ENCODE results near the gene SCMH1.

DNA sequence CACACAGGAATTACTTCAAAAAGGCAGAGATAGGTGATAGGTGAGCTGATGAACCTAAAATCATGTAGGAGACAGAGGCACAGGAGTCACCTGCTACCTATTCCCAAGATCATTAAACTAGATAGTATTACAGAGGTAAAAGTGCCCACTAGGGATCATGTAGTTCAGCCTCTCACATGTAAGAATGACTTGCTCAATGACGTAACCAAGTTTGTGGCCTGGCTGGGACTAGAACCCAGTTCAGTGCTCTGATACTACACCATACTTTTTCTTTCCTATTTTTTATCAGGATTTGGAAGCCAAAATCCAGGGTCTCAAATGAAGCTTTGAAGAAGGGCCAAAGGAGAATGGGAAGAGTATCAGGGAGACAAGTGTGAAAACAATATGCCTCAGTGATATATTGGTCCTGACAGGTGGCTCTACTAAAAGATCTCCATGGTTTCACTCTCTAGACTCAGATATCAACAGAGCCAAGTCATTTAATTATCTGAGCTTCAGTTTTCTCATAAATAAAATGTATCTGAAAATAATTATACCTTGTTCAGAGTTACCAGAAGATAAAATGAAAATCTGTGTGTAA, 133.3 kb downstream of the SCMH1 start:
- no peak for TF ChIP-seq FOS (IDR thresholded peaks at IDR 0.05; ENCODE audit: low read depth, low read length)
- TF ChIP-seq, protein P1, sequence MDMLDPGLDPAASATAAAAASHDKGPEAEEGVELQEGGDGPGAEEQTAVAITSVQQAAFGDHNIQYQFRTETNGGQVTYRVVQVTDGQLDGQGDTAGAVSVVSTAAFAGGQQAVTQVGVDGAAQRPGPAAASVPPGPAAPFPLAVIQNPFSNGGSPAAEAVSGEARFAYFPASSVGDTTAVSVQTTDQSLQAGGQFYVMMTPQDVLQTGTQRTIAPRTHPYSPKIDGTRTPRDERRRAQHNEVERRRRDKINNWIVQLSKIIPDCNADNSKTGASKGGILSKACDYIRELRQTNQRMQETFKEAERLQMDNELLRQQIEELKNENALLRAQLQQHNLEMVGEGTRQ (IDR thresholded peaks at IDR 0.05; ENCODE audit: low read depth, low read length) = no peak
- TF ChIP-seq MAFK (IDR thresholded peaks at IDR 0.05; ENCODE audit: low read depth, low read length) = no peak
- TF ChIP-seq, protein P2, sequence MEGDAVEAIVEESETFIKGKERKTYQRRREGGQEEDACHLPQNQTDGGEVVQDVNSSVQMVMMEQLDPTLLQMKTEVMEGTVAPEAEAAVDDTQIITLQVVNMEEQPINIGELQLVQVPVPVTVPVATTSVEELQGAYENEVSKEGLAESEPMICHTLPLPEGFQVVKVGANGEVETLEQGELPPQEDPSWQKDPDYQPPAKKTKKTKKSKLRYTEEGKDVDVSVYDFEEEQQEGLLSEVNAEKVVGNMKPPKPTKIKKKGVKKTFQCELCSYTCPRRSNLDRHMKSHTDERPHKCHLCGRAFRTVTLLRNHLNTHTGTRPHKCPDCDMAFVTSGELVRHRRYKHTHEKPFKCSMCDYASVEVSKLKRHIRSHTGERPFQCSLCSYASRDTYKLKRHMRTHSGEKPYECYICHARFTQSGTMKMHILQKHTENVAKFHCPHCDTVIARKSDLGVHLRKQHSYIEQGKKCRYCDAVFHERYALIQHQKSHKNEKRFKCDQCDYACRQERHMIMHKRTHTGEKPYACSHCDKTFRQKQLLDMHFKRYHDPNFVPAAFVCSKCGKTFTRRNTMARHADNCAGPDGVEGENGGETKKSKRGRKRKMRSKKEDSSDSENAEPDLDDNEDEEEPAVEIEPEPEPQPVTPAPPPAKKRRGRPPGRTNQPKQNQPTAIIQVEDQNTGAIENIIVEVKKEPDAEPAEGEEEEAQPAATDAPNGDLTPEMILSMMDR (conservative IDR thresholded peaks at IDR 0.05; ENCODE audit: low read depth, low read length) = no peak
- no peak for TF ChIP-seq POLR2A (IDR thresholded peaks at IDR 0.05; ENCODE audit: low read depth, low read length)
- TF ChIP-seq RFX5 (IDR thresholded peaks at IDR 0.05; ENCODE audit: low read depth, low read length) = no peak
- no peak for TF ChIP-seq RAD21 (IDR thresholded peaks at IDR 0.05; ENCODE audit: low read length)
- TF ChIP-seq BHLHE40 (IDR thresholded peaks at IDR 0.05; ENCODE audit: low read depth, low read length) = no peak
- TF ChIP-seq, protein P3, sequence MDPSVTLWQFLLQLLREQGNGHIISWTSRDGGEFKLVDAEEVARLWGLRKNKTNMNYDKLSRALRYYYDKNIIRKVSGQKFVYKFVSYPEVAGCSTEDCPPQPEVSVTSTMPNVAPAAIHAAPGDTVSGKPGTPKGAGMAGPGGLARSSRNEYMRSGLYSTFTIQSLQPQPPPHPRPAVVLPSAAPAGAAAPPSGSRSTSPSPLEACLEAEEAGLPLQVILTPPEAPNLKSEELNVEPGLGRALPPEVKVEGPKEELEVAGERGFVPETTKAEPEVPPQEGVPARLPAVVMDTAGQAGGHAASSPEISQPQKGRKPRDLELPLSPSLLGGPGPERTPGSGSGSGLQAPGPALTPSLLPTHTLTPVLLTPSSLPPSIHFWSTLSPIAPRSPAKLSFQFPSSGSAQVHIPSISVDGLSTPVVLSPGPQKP (IDR thresholded peaks at IDR 0.05; ENCODE audit: borderline replicate concordance, low read depth, low read length) = no peak
- no peak for TF ChIP-seq MXI1 (IDR thresholded peaks at IDR 0.05; ENCODE audit: borderline replicate concordance, low read depth, low read length)

All from IMR-90 (cell line).